WTC11 (cell line): Measurements from ENCODE around the gene NOP9. TPM values are rescaled to one million over a fixed set of nuclear protein-coding genes. Genes with fewer than 3 reads are reported as not detected.

Source experiments
- ATAC-seq: fragments of 200-7000 bp; cut with Tn5 transposase; 2 replicates; pipeline ENCODE4 v1.10.0; 2021; ENCODE audit warnings: mild to moderate bottlenecking, moderate library complexity
- CTCF ChIA-PET: fragments of 300-600 bp; sonication (Branson Sonifier 250); formaldehyde crosslinking; loops from one replicate; lab custom pipeline; 2021; ENCODE audit warnings: antibody characterized with exemption; lab: Charles Lee
- POLR2A ChIA-PET: fragments of 350-600 bp; sonication (Branson Sonifier 250); formaldehyde crosslinking; loops from one replicate; lab custom pipeline; 2021; ENCODE audit warnings: antibody characterized with exemption; lab: Charles Lee
- DNase-seq: peaks from one replicate; pipeline ENCODE4 v3.0.0; 2021; ENCODE audit warnings: low spot score
- H3K27ac Mint-ChIP-seq: 2 replicates; pipeline ENCODE4 v1.8.0; 2021; ENCODE audit warnings: mixed read lengths
- H3K27me3 Mint-ChIP-seq: 2 replicates; pipeline ENCODE4 v1.8.0; 2021; ENCODE audit warnings: low read depth, mild to moderate bottlenecking, moderate library complexity, mixed read lengths
- H3K36me3 Mint-ChIP-seq: 2 replicates; pipeline ENCODE4 v1.8.0; 2021; ENCODE audit warnings: mixed read lengths
- H3K4me1 Mint-ChIP-seq: 2 replicates; pipeline ENCODE4 v1.8.0; 2022; ENCODE audit warnings: mixed read lengths
- H3K4me3 Mint-ChIP-seq: 2 replicates; pipeline ENCODE4 v1.8.0; 2021; ENCODE audit warnings: mild to moderate bottlenecking, moderate library complexity, mixed read lengths
- H3K9me3 Mint-ChIP-seq: 2 replicates; pipeline ENCODE4 v1.8.0; 2021; ENCODE audit warnings: mixed read lengths
- ATF1 ChIP-seq: sonication (generic); formaldehyde crosslinking; IDR thresholded peaks from 2 replicates; pipeline ENCODE4 v1.8.1; 2023; ENCODE audit warnings: mild to moderate bottlenecking, moderate library complexity, missing genetic modification reagents
- FOXK1 ChIP-seq: sonication (generic); formaldehyde crosslinking; IDR thresholded peaks from 2 replicates; pipeline ENCODE4 v1.8.0; 2022; ENCODE audit warnings: mild to moderate bottlenecking, moderate library complexity, missing genetic modification reagents
- FOXP1 ChIP-seq: sonication (generic); formaldehyde crosslinking; IDR thresholded peaks from 2 replicates; pipeline ENCODE4 v1.8.0; 2022; ENCODE audit warnings: missing genetic modification reagents, mild to moderate bottlenecking, moderate library complexity, borderline replicate concordance
- JAZF1 ChIP-seq: fragments of 250-450 bp; sonication (Bioruptor Pico); IDR thresholded peaks from 2 replicates; pipeline ENCODE4 v1.9.0; 2021; ENCODE audit warnings: moderate library complexity, mild to moderate bottlenecking, inconsistent platforms
- KAT7 ChIP-seq: sonication (generic); formaldehyde crosslinking; IDR thresholded peaks from 2 replicates; pipeline ENCODE4 v1.8.1; 2023; ENCODE audit warnings: missing genetic modification reagents, mild to moderate bottlenecking, borderline replicate concordance
- ZNF121 ChIP-seq: sonication (generic); formaldehyde crosslinking; IDR thresholded peaks from 2 replicates; pipeline ENCODE4 v1.8.0; 2023; ENCODE audit warnings: missing genetic modification reagents
- ZNF232 ChIP-seq: sonication (generic); formaldehyde crosslinking; IDR thresholded peaks from 2 replicates; pipeline ENCODE4 v1.8.0; 2022; ENCODE audit warnings: mild to moderate bottlenecking, missing genetic modification reagents
- ZNF416 ChIP-seq: fragments of 250-450 bp; sonication (Bioruptor Pico); IDR thresholded peaks from 2 replicates; pipeline ENCODE4 v1.9.0; 2021; ENCODE audit warnings: mild to moderate bottlenecking, inconsistent platforms
- total RNA-seq: library from RNA; stranded (reverse); gene quantifications from 3 replicates; pipeline ENCODE4 v1.2.3, GENCODE V29; 2021
- TF ChIP-seq, protein P1 (sequence below): sonication (generic); formaldehyde crosslinking; IDR thresholded peaks from 2 replicates; pipeline ENCODE4 v1.8.0; 2022; ENCODE audit warnings: mild to moderate bottlenecking, missing genetic modification reagents
- TF ChIP-seq, protein P2 (sequence below): sonication (generic); formaldehyde crosslinking; IDR thresholded peaks from 2 replicates; pipeline ENCODE4 v1.8.0; 2022; ENCODE audit warnings: mild to moderate bottlenecking, missing genetic modification reagents
- TF ChIP-seq, protein P3 (sequence below): fragments of 250-450 bp; sonication (Bioruptor Pico); IDR thresholded peaks from 2 replicates; pipeline ENCODE4 v1.9.0; 2021; ENCODE audit warnings: mild to moderate bottlenecking, borderline replicate concordance
- TF ChIP-seq, protein P4 (sequence below): fragments of 250-450 bp; sonication (Bioruptor Pico); conservative IDR thresholded peaks from 2 replicates; pipeline ENCODE4 v1.9.0; 2021; ENCODE audit warnings: mild to moderate bottlenecking
- TF ChIP-seq, protein P5 (sequence below): sonication (generic); formaldehyde crosslinking; IDR thresholded peaks from 2 replicates; pipeline ENCODE4 v1.8.0; 2022; ENCODE audit warnings: missing genetic modification reagents
- TF ChIP-seq, protein P6 (sequence below): sonication (generic); formaldehyde crosslinking; IDR thresholded peaks from 2 replicates; pipeline ENCODE4 v1.8.1; 2022; ENCODE audit warnings: mild to moderate bottlenecking, moderate library complexity, missing genetic modification reagents
- TF ChIP-seq, protein P7 (sequence below): sonication (generic); formaldehyde crosslinking; conservative IDR thresholded peaks from 2 replicates; pipeline ENCODE4 v1.8.1; 2023; ENCODE audit warnings: mild to moderate bottlenecking, low read depth, missing genetic modification reagents, moderate library complexity
- TF ChIP-seq, protein P8 (sequence below): fragments of 250-450 bp; sonication (Bioruptor Pico); IDR thresholded peaks from 2 replicates; pipeline ENCODE4 v1.8.0; 2021; ENCODE audit warnings: mild to moderate bottlenecking
- TF ChIP-seq, protein P9 (sequence below): sonication (generic); formaldehyde crosslinking; conservative IDR thresholded peaks from 2 replicates; pipeline ENCODE4 v1.8.1; 2022; ENCODE audit warnings: mild to moderate bottlenecking, missing genetic modification reagents

NOP9 gene
- total RNA-seq, 1 experiment from 2014 or later = 44.4 TPM

DNA sequence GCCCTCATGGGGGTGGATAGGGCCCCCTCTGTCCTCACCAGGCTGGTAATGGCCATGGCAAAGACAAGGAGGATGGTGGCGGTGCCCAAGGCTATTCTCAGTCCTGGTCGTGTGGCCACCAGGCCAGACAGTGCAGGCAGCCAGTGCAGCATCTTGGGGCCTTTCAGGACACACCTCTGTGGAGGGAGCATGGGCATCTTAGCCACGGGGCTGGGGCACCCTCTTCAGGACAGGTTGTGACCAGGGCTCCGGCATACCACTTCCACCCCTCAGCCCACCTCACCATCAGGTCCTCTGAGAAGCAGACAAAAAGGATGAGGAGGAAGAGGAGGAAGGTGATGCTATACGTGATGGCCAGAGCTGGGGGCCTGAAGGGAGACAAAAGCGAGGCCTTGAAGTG, 24.4 kb downstream of the NOP9 start:
- ChIA-PET CTCF (interaction anchor here (0.9 to 3.9 kb wide), 5 partner anchors 9 to 113 kb away, joined by 3 to 22 read pairs (median 18); partner anchors contain the start of gene CIDEB), POLR2A (no interaction called here)
- Mint-ChIP-seq H3K27me3 (peaks cover 73% of the 10 kb centered on the region), H3K36me3 (no peaks in the 10 kb centered on the region), H3K4me1 (no peaks in the 10 kb centered on the region; the same call in 1 of the 2 replicates), H3K4me3 (no peak overlapping the region), H3K27ac (no peak overlapping the region), H3K9me3 (no peaks in the 10 kb centered on the region)
- ATAC-seq (no peak), DNase-seq (no peak)
- no peak for TF ChIP-seq ATF1 (CRISPR knock-in tag)
- TF ChIP-seq, protein P1, sequence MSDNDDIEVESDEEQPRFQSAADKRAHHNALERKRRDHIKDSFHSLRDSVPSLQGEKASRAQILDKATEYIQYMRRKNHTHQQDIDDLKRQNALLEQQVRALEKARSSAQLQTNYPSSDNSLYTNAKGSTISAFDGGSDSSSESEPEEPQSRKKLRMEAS (CRISPR knock-in tag) = no peak

DNA sequence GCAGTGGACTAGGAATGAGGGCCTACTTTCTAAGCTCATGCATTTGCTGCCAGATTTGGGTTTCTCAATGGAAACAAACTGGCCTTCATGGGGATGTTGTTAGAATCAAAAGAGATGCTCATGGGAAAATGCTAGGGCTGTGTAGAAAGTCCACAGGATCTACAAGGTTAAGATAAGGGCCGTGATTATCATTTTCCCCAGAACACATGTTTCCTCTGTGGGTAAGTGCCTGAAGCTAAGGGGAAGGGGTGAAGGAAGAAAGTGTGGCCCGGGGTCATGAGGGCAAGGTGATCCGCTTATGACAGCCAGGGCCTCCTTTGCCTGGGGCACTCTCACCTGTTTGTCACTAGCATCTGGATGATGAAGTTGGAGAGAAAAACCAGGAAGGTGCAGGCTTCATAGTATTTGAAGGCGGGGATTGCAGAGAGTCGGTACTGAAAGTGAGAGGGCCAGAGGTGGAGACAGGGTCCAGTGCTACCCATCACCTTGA, 25.4 kb downstream of the NOP9 start:
- Mint-ChIP-seq H3K9me3 (no peaks in the 10 kb centered on the region), H3K27ac (no peak overlapping the region), H3K4me1 (no peaks in the 10 kb centered on the region; the same call in 1 of the 2 replicates), H3K36me3 (no peaks in the 10 kb centered on the region), H3K4me3 (no peak overlapping the region), H3K27me3 (peaks cover 72% of the 10 kb centered on the region)
- no peak for ATAC-seq
- POLR2A ChIA-PET = no interaction called here
- CTCF ChIA-PET = interaction anchor here (0.6 to 2.4 kb wide), 5 partner anchors 9 to 112 kb away, joined by 3 to 18 read pairs (median 4); no protein-coding TSS in a partner anchor
- DNase-seq = no peak
- TF ChIP-seq ZNF416 (CRISPR knock-in tag) (no peak), KAT7 (CRISPR knock-in tag) (no peak), ZNF121 (CRISPR knock-in tag) (no peak), FOXP1 (CRISPR knock-in tag) (no peak), FOXK1 (CRISPR knock-in tag) (no peak), ZNF232 (CRISPR knock-in tag) (no peak), JAZF1 (no peak)
- TF ChIP-seq, protein P2, sequence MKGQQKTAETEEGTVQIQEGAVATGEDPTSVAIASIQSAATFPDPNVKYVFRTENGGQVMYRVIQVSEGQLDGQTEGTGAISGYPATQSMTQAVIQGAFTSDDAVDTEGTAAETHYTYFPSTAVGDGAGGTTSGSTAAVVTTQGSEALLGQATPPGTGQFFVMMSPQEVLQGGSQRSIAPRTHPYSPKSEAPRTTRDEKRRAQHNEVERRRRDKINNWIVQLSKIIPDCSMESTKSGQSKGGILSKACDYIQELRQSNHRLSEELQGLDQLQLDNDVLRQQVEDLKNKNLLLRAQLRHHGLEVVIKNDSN = no peak
- TF ChIP-seq, protein P3, sequence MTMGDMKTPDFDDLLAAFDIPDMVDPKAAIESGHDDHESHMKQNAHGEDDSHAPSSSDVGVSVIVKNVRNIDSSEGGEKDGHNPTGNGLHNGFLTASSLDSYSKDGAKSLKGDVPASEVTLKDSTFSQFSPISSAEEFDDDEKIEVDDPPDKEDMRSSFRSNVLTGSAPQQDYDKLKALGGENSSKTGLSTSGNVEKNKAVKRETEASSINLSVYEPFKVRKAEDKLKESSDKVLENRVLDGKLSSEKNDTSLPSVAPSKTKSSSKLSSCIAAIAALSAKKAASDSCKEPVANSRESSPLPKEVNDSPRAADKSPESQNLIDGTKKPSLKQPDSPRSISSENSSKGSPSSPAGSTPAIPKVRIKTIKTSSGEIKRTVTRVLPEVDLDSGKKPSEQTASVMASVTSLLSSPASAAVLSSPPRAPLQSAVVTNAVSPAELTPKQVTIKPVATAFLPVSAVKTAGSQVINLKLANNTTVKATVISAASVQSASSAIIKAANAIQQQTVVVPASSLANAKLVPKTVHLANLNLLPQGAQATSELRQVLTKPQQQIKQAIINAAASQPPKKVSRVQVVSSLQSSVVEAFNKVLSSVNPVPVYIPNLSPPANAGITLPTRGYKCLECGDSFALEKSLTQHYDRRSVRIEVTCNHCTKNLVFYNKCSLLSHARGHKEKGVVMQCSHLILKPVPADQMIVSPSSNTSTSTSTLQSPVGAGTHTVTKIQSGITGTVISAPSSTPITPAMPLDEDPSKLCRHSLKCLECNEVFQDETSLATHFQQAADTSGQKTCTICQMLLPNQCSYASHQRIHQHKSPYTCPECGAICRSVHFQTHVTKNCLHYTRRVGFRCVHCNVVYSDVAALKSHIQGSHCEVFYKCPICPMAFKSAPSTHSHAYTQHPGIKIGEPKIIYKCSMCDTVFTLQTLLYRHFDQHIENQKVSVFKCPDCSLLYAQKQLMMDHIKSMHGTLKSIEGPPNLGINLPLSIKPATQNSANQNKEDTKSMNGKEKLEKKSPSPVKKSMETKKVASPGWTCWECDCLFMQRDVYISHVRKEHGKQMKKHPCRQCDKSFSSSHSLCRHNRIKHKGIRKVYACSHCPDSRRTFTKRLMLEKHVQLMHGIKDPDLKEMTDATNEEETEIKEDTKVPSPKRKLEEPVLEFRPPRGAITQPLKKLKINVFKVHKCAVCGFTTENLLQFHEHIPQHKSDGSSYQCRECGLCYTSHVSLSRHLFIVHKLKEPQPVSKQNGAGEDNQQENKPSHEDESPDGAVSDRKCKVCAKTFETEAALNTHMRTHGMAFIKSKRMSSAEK = no peak
- TF ChIP-seq, protein P4, sequence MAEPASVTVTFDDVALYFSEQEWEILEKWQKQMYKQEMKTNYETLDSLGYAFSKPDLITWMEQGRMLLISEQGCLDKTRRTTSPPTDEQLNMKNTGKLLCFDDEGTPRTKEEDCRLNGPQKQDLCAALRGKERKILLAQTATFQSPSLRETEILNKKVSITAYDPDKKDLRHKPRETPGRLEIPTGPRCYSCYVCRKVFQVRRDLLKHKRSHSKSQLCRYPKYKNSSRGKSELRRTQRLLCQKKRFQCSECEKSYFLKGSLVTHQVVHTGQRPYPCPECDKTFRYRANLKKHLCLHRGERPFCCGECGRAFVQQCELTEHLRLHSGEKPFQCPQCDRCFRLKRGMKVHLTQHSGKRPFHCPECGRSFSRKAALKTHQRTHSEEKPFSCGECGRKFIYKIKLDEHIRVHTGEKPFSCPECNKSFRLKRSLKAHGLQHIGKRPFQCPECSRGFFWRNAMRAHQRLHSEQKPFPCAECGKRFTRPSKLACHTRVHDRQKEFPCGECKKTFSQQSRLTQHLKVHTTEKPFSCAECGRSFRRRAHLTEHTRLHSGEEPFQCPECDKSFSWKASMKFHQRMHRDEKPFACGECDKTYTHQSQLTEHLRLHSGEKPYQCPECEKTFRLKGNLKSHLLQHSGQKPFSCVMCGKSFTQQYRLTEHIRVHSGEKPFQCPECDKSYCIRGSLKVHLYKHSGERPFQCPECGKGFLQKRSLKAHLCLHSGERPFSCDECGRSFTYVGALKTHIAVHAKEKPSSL (CRISPR knock-in tag) = no peak
- TF ChIP-seq, protein P5, sequence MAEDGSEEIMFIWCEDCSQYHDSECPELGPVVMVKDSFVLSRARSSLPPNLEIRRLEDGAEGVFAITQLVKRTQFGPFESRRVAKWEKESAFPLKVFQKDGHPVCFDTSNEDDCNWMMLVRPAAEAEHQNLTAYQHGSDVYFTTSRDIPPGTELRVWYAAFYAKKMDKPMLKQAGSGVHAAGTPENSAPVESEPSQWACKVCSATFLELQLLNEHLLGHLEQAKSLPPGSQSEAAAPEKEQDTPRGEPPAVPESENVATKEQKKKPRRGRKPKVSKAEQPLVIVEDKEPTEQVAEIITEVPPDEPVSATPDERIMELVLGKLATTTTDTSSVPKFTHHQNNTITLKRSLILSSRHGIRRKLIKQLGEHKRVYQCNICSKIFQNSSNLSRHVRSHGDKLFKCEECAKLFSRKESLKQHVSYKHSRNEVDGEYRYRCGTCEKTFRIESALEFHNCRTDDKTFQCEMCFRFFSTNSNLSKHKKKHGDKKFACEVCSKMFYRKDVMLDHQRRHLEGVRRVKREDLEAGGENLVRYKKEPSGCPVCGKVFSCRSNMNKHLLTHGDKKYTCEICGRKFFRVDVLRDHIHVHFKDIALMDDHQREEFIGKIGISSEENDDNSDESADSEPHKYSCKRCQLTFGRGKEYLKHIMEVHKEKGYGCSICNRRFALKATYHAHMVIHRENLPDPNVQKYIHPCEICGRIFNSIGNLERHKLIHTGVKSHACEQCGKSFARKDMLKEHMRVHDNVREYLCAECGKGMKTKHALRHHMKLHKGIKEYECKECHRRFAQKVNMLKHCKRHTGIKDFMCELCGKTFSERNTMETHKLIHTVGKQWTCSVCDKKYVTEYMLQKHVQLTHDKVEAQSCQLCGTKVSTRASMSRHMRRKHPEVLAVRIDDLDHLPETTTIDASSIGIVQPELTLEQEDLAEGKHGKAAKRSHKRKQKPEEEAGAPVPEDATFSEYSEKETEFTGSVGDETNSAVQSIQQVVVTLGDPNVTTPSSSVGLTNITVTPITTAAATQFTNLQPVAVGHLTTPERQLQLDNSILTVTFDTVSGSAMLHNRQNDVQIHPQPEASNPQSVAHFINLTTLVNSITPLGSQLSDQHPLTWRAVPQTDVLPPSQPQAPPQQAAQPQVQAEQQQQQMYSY (CRISPR knock-in tag) = no peak
- TF ChIP-seq, protein P6, sequence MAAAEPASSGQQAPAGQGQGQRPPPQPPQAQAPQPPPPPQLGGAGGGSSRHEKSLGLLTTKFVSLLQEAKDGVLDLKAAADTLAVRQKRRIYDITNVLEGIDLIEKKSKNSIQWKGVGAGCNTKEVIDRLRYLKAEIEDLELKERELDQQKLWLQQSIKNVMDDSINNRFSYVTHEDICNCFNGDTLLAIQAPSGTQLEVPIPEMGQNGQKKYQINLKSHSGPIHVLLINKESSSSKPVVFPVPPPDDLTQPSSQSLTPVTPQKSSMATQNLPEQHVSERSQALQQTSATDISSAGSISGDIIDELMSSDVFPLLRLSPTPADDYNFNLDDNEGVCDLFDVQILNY = no peak
- TF ChIP-seq, protein P7, sequence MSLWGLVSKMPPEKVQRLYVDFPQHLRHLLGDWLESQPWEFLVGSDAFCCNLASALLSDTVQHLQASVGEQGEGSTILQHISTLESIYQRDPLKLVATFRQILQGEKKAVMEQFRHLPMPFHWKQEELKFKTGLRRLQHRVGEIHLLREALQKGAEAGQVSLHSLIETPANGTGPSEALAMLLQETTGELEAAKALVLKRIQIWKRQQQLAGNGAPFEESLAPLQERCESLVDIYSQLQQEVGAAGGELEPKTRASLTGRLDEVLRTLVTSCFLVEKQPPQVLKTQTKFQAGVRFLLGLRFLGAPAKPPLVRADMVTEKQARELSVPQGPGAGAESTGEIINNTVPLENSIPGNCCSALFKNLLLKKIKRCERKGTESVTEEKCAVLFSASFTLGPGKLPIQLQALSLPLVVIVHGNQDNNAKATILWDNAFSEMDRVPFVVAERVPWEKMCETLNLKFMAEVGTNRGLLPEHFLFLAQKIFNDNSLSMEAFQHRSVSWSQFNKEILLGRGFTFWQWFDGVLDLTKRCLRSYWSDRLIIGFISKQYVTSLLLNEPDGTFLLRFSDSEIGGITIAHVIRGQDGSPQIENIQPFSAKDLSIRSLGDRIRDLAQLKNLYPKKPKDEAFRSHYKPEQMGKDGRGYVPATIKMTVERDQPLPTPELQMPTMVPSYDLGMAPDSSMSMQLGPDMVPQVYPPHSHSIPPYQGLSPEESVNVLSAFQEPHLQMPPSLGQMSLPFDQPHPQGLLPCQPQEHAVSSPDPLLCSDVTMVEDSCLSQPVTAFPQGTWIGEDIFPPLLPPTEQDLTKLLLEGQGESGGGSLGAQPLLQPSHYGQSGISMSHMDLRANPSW (CRISPR knock-in tag) = no peak
- TF ChIP-seq, protein P8, sequence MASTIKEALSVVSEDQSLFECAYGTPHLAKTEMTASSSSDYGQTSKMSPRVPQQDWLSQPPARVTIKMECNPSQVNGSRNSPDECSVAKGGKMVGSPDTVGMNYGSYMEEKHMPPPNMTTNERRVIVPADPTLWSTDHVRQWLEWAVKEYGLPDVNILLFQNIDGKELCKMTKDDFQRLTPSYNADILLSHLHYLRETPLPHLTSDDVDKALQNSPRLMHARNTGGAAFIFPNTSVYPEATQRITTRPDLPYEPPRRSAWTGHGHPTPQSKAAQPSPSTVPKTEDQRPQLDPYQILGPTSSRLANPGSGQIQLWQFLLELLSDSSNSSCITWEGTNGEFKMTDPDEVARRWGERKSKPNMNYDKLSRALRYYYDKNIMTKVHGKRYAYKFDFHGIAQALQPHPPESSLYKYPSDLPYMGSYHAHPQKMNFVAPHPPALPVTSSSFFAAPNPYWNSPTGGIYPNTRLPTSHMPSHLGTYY (CRISPR knock-in tag) = no peak
- TF ChIP-seq, protein P9, sequence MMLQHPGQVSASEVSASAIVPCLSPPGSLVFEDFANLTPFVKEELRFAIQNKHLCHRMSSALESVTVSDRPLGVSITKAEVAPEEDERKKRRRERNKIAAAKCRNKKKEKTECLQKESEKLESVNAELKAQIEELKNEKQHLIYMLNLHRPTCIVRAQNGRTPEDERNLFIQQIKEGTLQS (CRISPR knock-in tag) = no peak
